Fibroblast of mammary gland (primary cell): ENCODE measurements around the gene PSMA7.
A peak's percentile ranks its signal among the peaks of the same experiment; 100 is the strongest.

ENCODE experiments used
- DNase-seq: peaks from one replicate; pipeline ENCODE4 v3.0.0-alpha.2; 2010; ENCODE audit warnings: low read depth
- H3K4me3 ChIP-seq: 2 replicates; pipeline ENCODE4 v1.5.1; 2011; ENCODE audit warnings: low read depth, mild to moderate bottlenecking, low read length, moderate library complexity; ENCODE audit not compliant: control insufficient read depth
- TF ChIP-seq, protein P1 (sequence below): conservative IDR thresholded peaks from 2 replicates; pipeline ENCODE4 v1.5.1; 2011; ENCODE audit warnings: low read depth, low read length, inconsistent platforms; ENCODE audit not compliant: control insufficient read depth, insufficient read depth

Gene PSMA7

DNA sequence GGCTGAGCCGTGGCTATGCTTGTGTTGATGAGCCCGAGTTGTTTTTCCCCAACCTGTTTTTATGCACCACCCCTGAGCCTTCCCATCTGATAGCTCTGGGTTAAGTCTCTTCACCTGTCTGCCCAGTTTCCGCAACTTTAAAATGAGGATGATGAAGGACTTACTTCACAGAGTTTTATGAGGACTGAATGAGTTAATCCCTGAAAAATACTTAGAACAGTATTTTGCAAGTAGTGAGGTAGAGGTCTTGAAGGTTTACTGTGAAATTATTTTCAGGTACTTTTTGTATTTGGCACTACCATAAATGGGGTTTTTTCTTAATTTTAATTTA is 42.9 kb upstream of the PSMA7 start:
- DNase-seq = no peak
- TF ChIP-seq, protein P1, sequence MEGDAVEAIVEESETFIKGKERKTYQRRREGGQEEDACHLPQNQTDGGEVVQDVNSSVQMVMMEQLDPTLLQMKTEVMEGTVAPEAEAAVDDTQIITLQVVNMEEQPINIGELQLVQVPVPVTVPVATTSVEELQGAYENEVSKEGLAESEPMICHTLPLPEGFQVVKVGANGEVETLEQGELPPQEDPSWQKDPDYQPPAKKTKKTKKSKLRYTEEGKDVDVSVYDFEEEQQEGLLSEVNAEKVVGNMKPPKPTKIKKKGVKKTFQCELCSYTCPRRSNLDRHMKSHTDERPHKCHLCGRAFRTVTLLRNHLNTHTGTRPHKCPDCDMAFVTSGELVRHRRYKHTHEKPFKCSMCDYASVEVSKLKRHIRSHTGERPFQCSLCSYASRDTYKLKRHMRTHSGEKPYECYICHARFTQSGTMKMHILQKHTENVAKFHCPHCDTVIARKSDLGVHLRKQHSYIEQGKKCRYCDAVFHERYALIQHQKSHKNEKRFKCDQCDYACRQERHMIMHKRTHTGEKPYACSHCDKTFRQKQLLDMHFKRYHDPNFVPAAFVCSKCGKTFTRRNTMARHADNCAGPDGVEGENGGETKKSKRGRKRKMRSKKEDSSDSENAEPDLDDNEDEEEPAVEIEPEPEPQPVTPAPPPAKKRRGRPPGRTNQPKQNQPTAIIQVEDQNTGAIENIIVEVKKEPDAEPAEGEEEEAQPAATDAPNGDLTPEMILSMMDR = no peak
- H3K4me3 ChIP-seq = no peak overlapping the region

DNA sequence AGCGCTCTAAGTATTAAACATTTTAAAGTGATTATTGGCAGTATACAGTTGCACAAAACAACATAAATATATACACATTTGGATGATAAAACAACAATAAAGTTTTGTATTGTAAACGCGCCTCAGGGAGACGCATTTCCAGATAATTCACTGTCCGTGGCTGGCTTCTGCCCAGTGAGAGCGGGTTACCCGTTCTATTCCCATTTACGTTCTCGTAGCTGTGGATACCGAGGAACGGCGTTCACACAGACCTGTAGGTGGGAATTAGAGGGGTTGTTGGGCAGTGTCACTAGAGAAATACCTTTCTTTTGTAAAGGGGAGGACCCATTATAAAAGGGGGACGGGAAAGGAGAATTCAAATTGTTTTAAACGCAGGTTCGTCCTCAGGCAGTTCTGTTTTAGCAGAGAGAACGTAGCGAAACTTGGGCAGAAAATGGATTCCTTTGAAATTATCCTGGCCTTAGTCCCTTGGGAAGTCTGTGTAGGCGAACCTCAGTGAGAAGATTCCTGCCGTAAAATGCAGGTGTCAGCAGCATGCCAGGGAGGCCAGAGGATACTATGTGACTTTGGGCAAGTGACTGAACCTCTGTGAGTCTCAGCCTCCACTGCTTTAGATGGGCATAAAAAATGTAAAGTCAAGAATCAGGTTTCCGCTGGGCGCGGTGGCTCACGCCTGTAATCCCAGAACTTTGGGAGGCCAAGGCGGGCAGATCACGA is 40.4 kb upstream of the PSMA7 start:
- peak overlapping the region; percentile 93 for H3K4me3 ChIP-seq
- TF ChIP-seq, protein P1 = no peak
- DNase-seq = no peak

DNA sequence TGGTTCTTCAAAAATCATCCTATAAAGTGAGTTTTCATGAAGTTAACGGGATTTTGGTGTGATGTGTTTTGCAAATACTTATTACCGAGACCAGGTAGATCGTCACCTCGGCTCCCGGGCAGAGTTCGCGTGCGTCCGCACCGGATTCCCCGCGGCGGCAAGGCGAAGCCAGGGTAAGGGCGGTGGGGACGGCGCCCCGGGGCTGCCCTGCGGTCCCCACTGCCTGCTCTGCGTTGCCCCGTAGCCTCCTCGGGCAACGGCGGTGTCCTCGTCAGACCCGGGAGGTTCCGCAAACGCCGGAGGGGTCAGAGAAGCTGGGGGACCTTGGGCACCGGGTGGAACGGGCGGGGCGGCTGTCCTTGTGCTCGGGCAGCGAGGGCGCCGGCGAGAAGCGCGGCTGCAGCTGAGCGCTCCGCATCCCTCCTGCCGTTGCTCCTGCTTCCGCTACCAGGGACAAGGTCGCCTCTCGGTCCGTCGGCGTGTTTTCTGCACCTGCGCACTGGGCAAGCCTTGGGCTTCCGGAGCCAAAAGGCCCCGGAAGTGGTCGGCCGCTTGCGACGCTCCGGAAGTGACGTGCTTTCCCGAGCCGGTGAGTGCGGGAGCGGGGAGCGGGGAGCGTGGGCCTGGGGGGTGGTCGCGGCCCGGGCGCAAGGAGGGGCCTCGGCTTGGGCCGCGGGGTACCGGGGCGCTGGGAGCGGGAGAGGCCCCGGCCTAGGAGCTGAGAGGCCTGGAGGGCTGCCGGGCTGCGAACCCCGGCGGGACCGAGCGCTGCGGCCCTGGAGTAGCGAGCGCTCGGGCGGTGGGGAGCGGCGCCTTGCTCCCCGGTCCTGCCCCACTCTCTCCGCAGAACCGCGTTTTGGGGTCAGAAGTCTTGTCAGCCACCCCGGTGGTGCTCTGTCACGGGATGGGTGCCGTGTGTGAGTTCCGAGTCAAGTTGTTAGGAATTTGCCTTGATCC is 39.6 kb upstream of the PSMA7 start, which contains the start of gene MTG2:
TSS of gene MTG2 (plus strand) at position 560 of the 957 bp plus-strand sequence. CDS start 10,393 bp downstream, outside the sequence.
- TF ChIP-seq, protein P1 = no peak
- DNase-seq = peak; percentile 93
- H3K4me3 ChIP-seq = peak within 1 kb of the TSS; percentile 93

DNA sequence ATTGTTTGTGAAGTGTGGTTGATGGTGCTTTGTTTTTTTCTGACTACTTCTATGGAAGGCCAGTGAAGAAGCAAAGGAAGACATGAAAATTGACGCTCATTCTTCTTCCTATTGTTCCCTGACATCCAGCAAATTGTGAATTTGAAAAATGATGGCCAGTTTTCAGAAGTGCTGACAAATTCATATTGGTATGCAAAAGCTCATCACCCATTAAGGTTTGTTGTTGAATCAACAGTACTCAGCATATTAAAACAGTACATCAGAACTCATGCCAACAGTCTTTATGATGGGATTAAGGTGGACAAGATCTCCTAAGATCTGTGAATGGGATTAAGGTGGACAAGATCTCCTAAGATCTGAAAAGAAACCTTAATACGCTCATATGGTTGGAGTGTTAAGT is 38.6 kb upstream of the PSMA7 start:
- H3K4me3 ChIP-seq = peak overlapping the region; percentile 93
- DNase-seq = no peak
- TF ChIP-seq, protein P1 = no peak

DNA sequence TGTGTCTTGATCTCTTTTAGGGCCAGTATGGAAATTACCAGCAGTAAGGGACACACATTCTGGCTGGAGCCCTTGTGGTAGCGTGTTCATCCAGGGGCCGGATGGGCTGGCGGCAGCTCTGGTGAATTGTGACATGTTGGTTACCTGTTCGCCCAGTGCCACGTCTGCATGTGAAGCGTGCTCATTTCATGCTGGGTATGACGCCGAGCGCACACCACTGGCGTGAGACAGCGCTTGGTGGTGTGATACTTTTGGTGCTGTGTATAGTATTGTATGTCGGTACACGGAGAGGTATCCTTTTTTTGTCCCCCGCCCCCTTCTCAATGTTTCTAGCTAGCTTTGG is 35.9 kb upstream of the PSMA7 start:
- no peak overlapping the region for H3K4me3 ChIP-seq
- TF ChIP-seq, protein P1 = no peak
- DNase-seq = no peak

DNA sequence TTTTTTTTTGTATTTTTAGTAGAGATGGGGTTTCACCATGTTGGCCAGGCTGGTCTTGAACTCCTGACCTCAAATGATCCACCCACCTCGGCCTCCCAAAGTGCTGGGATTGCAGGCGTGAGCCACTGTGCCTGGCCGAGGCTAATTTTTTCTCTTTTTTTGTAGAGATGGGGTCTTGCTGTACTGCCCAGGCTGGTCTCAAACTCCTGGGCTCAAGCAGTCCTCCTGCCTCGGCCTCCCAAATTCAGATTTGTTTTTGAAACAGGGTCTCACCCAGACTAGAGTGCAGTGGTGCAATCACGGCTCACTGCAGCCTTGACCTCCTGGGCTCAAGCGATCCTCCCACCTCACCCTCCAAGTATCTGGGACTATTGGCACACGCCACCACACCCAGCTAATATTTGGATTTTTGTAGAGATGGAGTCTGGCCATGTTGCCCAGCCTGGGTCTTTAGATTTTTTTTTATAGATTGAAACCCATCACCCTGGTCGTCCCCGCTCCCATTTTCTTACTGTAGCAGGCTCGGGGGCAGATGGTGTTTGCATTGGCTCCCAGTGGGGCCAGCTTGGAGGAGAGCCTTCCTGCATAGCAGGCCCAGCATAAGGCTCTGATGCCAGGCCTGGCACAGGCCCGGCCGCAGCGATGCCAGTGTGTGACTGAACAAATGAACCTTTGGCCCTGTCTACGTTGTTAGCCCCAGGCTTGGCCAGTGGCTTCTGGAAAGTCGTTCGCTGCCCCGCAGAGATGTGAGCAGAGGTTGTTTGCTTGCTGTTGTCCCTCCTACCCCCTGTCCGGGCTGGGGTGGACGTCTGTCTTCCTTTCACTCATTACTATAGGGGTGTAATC is 35.3 kb upstream of the PSMA7 start:
- DNase-seq = no peak
- TF ChIP-seq, protein P1 = no peak
- H3K4me3 ChIP-seq = no peak overlapping the region
